Endothelial cell of umbilical vein (primary cell): Measurements from ENCODE around the gene ICE2. TPM values are rescaled to one million over a fixed set of nuclear protein-coding genes. Genes with fewer than 3 reads are reported as not detected.

Source experiments
- BruUV-seq: library from RNA; stranded (reverse); fragments of 400-500 nt; replicated peaks from 2 replicates; lab custom pipeline; 2021; lab: Mats Ljungman, UMichigan
- CTCF ChIA-PET: fragments of 300-600, 350-600 bp; sonication (Branson Sonifier 250); formaldehyde crosslinking; loops from one replicate; lab custom pipeline; 2021; ENCODE audit warnings: antibody characterized with exemption, inconsistent platforms; lab: Charles Lee
- POLR2A ChIA-PET: fragments of 300-600, 350-600 bp; sonication (Branson Sonifier 250); formaldehyde crosslinking; loops from one replicate; lab custom pipeline; 2021; ENCODE audit warnings: antibody characterized with exemption, inconsistent platforms; lab: Charles Lee
- DNase-seq: peaks from one replicate; pipeline ENCODE4 v3.0.0-alpha.2; 2011; ENCODE audit warnings: low read depth, low spot score
- FAIRE-seq: peaks from 2 replicates; lab custom pipeline; 2011; peaks lifted over from hg19 to GRCh38; lab: Jason Lieb, UNC
- H2AFZ ChIP-seq: 2 replicates; pipeline ENCODE4 v1.6.0; 2012; ENCODE audit warnings: low read depth, low read length, control low read depth, inconsistent platforms
- H3K27ac ChIP-seq: 2 replicates; pipeline ENCODE4 v1.5.1; 2011; ENCODE audit warnings: low read depth, mild to moderate bottlenecking, control low read depth, low read length, moderate library complexity; ENCODE audit not compliant: insufficient read depth
- H3K27me3 ChIP-seq, 2 experiments: 2 replicates each; pipeline versions ENCODE4 v1.6.0 to v1.6.1; 2011; ENCODE audit warnings: low read length in 2 of 2, mixed read lengths in 1 of 2; ENCODE audit not compliant: control insufficient read depth in 2 of 2, insufficient read depth in 2 of 2
- H3K36me3 ChIP-seq, 2 experiments: 2 replicates in 1 of 2; 3 replicates in 1 of 2; pipeline ENCODE4 v1.5.1; 2011; ENCODE audit warnings: low read length in 2 of 2, mild to moderate bottlenecking in 1 of 2, moderate library complexity in 1 of 2; ENCODE audit not compliant: control insufficient read depth in 2 of 2, insufficient read depth in 2 of 2; ENCODE audit errors: extremely low read depth in 1 of 2
- H3K4me1 ChIP-seq: 3 replicates; pipeline ENCODE4 v1.5.1; 2011; ENCODE audit warnings: mild to moderate bottlenecking, low read length; ENCODE audit not compliant: control insufficient read depth, insufficient read depth; ENCODE audit errors: extremely low read depth
- H3K4me2 ChIP-seq: 2 replicates; pipeline ENCODE4 v1.6.1; 2011; ENCODE audit warnings: low read length, control low read depth, mixed read lengths; ENCODE audit not compliant: insufficient read depth
- H3K4me3 ChIP-seq, 3 experiments: fragments of 200-600 bp in 1 of 3; sonication (generic), shearing (Covaris generic) in 1 of 3; replicated peaks in 1 of 3; 2 replicates each; pipeline ENCODE4 v1.5.1; 2011 to 2016; ENCODE audit warnings: control low read depth in 3 of 3, low read length in 3 of 3, mild to moderate bottlenecking in 2 of 3, inconsistent platforms in 1 of 3, low read depth in 1 of 3, moderate library complexity in 1 of 3; ENCODE audit not compliant: insufficient read depth in 1 of 3
- H3K79me2 ChIP-seq: 2 replicates; pipeline ENCODE4 v1.6.0; 2012; ENCODE audit warnings: low read length, inconsistent platforms; ENCODE audit not compliant: control insufficient read depth, insufficient read depth
- H3K9ac ChIP-seq: replicated peaks from 2 replicates; pipeline ENCODE3; 2011; ENCODE audit warnings: low read length, control low read depth; ENCODE audit not compliant: insufficient read depth; ENCODE audit errors: extremely low read depth
- H3K9me1 ChIP-seq: replicated peaks from 3 replicates; pipeline ENCODE4 v1.6.0; 2011; ENCODE audit warnings: mild to moderate bottlenecking, low read length; ENCODE audit not compliant: control insufficient read depth, insufficient read depth; ENCODE audit errors: extremely low read depth
- H3K9me3 ChIP-seq: replicated peaks from 2 replicates; pipeline ENCODE4 v1.5.1; 2012; ENCODE audit warnings: low read length, inconsistent platforms; ENCODE audit not compliant: control insufficient read depth, insufficient read depth
- H4K20me1 ChIP-seq: replicated peaks from 2 replicates; pipeline ENCODE3; 2011; ENCODE audit warnings: mild to moderate bottlenecking, low read length; ENCODE audit not compliant: control insufficient read depth, insufficient read depth; ENCODE audit errors: extremely low read depth
- EZH2 ChIP-seq: IDR thresholded peaks from 2 replicates; pipeline ENCODE4 v1.6.1; 2012; ENCODE audit warnings: borderline replicate concordance, low read depth, mild to moderate bottlenecking, moderate library complexity, low read length, inconsistent platforms; ENCODE audit not compliant: severe bottlenecking
- FOS ChIP-seq: IDR thresholded peaks from 2 replicates; pipeline ENCODE4 v1.6.1; 2011; ENCODE audit warnings: mild to moderate bottlenecking, low read length, moderate library complexity, borderline replicate concordance; ENCODE audit not compliant: insufficient read depth
- GATA2 ChIP-seq: IDR thresholded peaks from 2 replicates; pipeline ENCODE4 v1.7.0; 2011; ENCODE audit warnings: low read depth, mild to moderate bottlenecking, moderate library complexity, mixed read lengths, low read length; ENCODE audit not compliant: insufficient read length, insufficient read depth
- JUN ChIP-seq: IDR thresholded peaks from 2 replicates; pipeline ENCODE4 v1.6.1; 2011; ENCODE audit warnings: borderline replicate concordance, low read depth; ENCODE audit not compliant: insufficient read length, insufficient read depth
- MYC ChIP-seq: IDR thresholded peaks from one replicate; pipeline ENCODE4 v1.6.1; 2011; ENCODE audit warnings: mild to moderate bottlenecking, low read depth, low read length
- POLR2A ChIP-seq: IDR thresholded peaks from 2 replicates; pipeline ENCODE4 v1.6.1; 2012; ENCODE audit warnings: low read depth, mild to moderate bottlenecking, control low read depth, low read length
- POLR2AphosphoS5 ChIP-seq: IDR thresholded peaks from 2 replicates; pipeline ENCODE4 v1.6.1; 2012; ENCODE audit warnings: low read depth, mild to moderate bottlenecking, control low read depth, low read length, moderate library complexity; ENCODE audit not compliant: insufficient read depth
- dilution Hi-C: fragments of 300-500 bp; cut with MboI; formaldehyde crosslinking; loops from one replicate; pipeline ENCODE4 v1.15.0; 2019; ENCODE audit warnings: low sequenced_read_pairs; ENCODE audit not compliant: extremely low pct_ligation_motif_present
- intact Hi-C: fragments of 100-400 bp; cut with micrococcal nuclease; formaldehyde crosslinking; loops from one replicate; pipeline ENCODE4 v1.10.0; 2022
- polyA plus RNA-seq, 4 experiments: library from polyadenylated mRNA; depleted of rRNA in 3 of 4; stranded (reverse) in 3 of 4; unstranded in 1 of 4; fragments of >200 nt; gene quantifications; 2 replicates each; pipeline versions ENCODE4 v1.2.1 to v1.2.3, GENCODE V29; 2011 to 2012; ENCODE audit warnings: missing spikeins in 1 of 4
- total RNA-seq: library from RNA; stranded (reverse); gene quantifications from 2 replicates; pipeline ENCODE4 v1.2.3, GENCODE V29; 2021
- TF ChIP-seq, protein P1 (sequence below), 2 donors: IDR thresholded peaks; 1 replicate in 1 of 2; 2 replicates in 1 of 2; pipeline ENCODE4 v1.5.1; 2011; ENCODE audit warnings: low read length in 2 of 2, mild to moderate bottlenecking in 2 of 2, moderate library complexity in 2 of 2, control low read depth in 1 of 2, inconsistent platforms in 1 of 2, low read depth in 1 of 2; ENCODE audit not compliant: insufficient read depth in 1 of 2; ENCODE audit errors: extremely low read depth in 1 of 2
- TF ChIP-seq, protein P2 (sequence below): IDR thresholded peaks from 2 replicates; pipeline ENCODE4 v1.6.1; 2011; ENCODE audit not compliant: insufficient read depth, insufficient read length

ICE2 gene
- total and polyA plus RNA-seq, 2 donors (not counting 3 experiments of a cell fraction or from before 2014, with no cell fraction given), result 22.1 to 57.0 TPM

DNA sequence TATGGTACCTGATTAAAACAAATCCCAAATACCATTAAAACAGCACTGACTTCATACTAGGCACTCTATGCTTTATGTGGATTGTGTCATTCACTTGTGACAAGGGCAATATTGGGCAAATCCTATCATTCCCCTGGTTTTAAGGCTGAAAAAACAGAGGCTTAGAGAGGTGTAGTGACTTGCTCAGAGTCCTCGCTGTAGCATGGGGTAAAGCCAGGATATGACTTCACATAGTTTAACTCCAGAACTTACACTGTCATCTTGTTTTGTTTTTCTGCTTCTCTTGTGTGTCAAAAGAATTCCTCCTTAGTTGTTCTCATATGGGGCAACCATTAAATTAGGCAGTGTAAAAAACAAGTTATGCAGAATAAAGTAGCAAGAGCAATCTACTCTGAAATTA, 40.3 kb upstream of the ICE2 start:
- Histone ChIP-seq H3K27me3 (no peaks in the 10 kb centered on the region), H3K4me3 (no peak overlapping the region), H3K79me2 (no peaks in the 10 kb centered on the region), H2AFZ (no peak overlapping the region), H4K20me1 (no peaks in the 10 kb centered on the region), H3K36me3 (peaks cover 0 to 3% of the 10 kb centered on the region in 2 experiments), H3K9ac (no peak overlapping the region), H3K9me1 (no peaks in the 10 kb centered on the region), H3K9me3 (no peaks in the 10 kb centered on the region), H3K4me2 (no peak overlapping the region), H3K27ac (no peak overlapping the region), H3K4me1 (peaks cover 18% of the 10 kb centered on the region)
- dilution Hi-C loops, result no loop called here
- TF ChIP-seq EZH2, result no peak
- TF ChIP-seq FOS, result no peak
- TF ChIP-seq JUN, result no peak
- no peak for TF ChIP-seq POLR2A
- TF ChIP-seq GATA2, result no peak
- TF ChIP-seq MYC, result no peak
- TF ChIP-seq, protein P1, sequence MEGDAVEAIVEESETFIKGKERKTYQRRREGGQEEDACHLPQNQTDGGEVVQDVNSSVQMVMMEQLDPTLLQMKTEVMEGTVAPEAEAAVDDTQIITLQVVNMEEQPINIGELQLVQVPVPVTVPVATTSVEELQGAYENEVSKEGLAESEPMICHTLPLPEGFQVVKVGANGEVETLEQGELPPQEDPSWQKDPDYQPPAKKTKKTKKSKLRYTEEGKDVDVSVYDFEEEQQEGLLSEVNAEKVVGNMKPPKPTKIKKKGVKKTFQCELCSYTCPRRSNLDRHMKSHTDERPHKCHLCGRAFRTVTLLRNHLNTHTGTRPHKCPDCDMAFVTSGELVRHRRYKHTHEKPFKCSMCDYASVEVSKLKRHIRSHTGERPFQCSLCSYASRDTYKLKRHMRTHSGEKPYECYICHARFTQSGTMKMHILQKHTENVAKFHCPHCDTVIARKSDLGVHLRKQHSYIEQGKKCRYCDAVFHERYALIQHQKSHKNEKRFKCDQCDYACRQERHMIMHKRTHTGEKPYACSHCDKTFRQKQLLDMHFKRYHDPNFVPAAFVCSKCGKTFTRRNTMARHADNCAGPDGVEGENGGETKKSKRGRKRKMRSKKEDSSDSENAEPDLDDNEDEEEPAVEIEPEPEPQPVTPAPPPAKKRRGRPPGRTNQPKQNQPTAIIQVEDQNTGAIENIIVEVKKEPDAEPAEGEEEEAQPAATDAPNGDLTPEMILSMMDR (IDR thresholded peaks at IDR 0.05; ENCODE audit: extremely low read depth in 1 of 2, insufficient read depth in 1 of 2, low read depth in 1 of 2, low read length in 2 of 2), result no peak
- TF ChIP-seq, protein P2, sequence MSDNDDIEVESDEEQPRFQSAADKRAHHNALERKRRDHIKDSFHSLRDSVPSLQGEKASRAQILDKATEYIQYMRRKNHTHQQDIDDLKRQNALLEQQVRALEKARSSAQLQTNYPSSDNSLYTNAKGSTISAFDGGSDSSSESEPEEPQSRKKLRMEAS, result no peak
- no peak for TF ChIP-seq POLR2AphosphoS5
- ChIA-PET CTCF (interaction anchor here (0.8 to 3.4 kb wide), 13 partner anchors 9 to 1315 kb away, joined by 3 to 93 read pairs (median 4); no protein-coding TSS in a partner anchor), POLR2A (no interaction called here)
- DNase-seq (peak; percentile 34), FAIRE-seq (peak; percentile 56)
- intact Hi-C loops, result no loop called here
- no TSS peak for BruUV-seq
